H9 (cell line): Measurements from ENCODE around the gene EPHA4. TPM values are rescaled to one million over a fixed set of nuclear protein-coding genes. Genes with fewer than 3 reads are reported as not detected.

Experiments
- DNase-seq: peaks from one replicate; pipeline ENCODE4 v3.0.0-alpha.2; 2017
- H2AFZ ChIP-seq: one replicate; pipeline ENCODE4 v1.6.1; 2013; ENCODE audit warnings: mild to moderate bottlenecking, low read length, control low read depth, moderate library complexity
- H2AK5ac ChIP-seq: 2 replicates; pipeline ENCODE4 v1.6.1; 2013; ENCODE audit warnings: low read length, control low read depth, mixed read lengths; ENCODE audit not compliant: insufficient read length
- H2BK120ac ChIP-seq: one replicate; pipeline ENCODE4 v1.6.1; 2013; ENCODE audit warnings: low read depth, mild to moderate bottlenecking, low read length, control low read depth, inconsistent platforms; ENCODE audit not compliant: poor library complexity, severe bottlenecking
- H2BK12ac ChIP-seq: 2 replicates; pipeline ENCODE4 v1.6.1; 2013; ENCODE audit warnings: low read length, control low read depth, mixed read lengths, low read depth; ENCODE audit not compliant: insufficient read length
- H2BK15ac ChIP-seq: 2 replicates; pipeline ENCODE4 v1.6.1; 2013; ENCODE audit warnings: low read depth, low read length, control low read depth
- H2BK20ac ChIP-seq: one replicate; pipeline ENCODE4 v1.6.1; 2013; ENCODE audit warnings: low read depth, mild to moderate bottlenecking, low read length, control low read depth, inconsistent platforms; ENCODE audit not compliant: poor library complexity, severe bottlenecking
- H2BK5ac ChIP-seq: 2 replicates; pipeline ENCODE4 v1.6.1; 2013; ENCODE audit warnings: low read length, control low read depth, mixed read lengths; ENCODE audit not compliant: insufficient read length
- H3K14ac ChIP-seq: 2 replicates; pipeline ENCODE4 v1.6.1; 2013; ENCODE audit warnings: low read length, control low read depth; ENCODE audit not compliant: insufficient read depth
- H3K18ac ChIP-seq: 2 replicates; pipeline ENCODE4 v1.6.1; 2013; ENCODE audit warnings: low read depth, mild to moderate bottlenecking, mixed read lengths, low read length, control low read depth; ENCODE audit not compliant: insufficient read length
- H3K23ac ChIP-seq: 2 replicates; pipeline ENCODE4 v1.6.1; 2013; ENCODE audit warnings: low read length, control low read depth, mixed read lengths, low read depth; ENCODE audit not compliant: insufficient read length
- H3K23me2 ChIP-seq: 2 replicates; pipeline ENCODE4 v1.6.1; 2013; ENCODE audit warnings: low read depth, mild to moderate bottlenecking, mixed read lengths, low read length, control low read depth; ENCODE audit not compliant: insufficient read length, poor library complexity, severe bottlenecking
- H3K27ac ChIP-seq: 2 replicates; pipeline ENCODE4 v1.5.1; 2013; ENCODE audit warnings: low read length, control low read depth, mixed read lengths, low read depth; ENCODE audit not compliant: insufficient read length
- H3K27me3 ChIP-seq: 2 replicates; pipeline ENCODE4 v1.6.1; 2013; ENCODE audit warnings: low read length, control low read depth, inconsistent platforms; ENCODE audit not compliant: insufficient read depth
- H3K4ac ChIP-seq: 2 replicates; pipeline ENCODE4 v1.6.1; 2013; ENCODE audit warnings: low read depth, mild to moderate bottlenecking, control low read depth, inconsistent platforms, low read length, moderate library complexity
- H3K4me1 ChIP-seq: 2 replicates; pipeline ENCODE4 v1.6.1; 2013; ENCODE audit warnings: low read length, control low read depth, inconsistent platforms; ENCODE audit not compliant: insufficient read depth
- H3K4me2 ChIP-seq: 2 replicates; pipeline ENCODE4 v1.6.1; 2013; ENCODE audit warnings: low read length, control low read depth, mixed read lengths; ENCODE audit not compliant: insufficient read length, insufficient read depth
- H3K56ac ChIP-seq: 2 replicates; pipeline ENCODE4 v1.6.1; 2013; ENCODE audit warnings: low read depth, mild to moderate bottlenecking, mixed read lengths, low read length, control low read depth; ENCODE audit not compliant: insufficient read length
- H3K79me1 ChIP-seq: 2 replicates; pipeline ENCODE4 v1.6.1; 2013; ENCODE audit warnings: low read depth, mild to moderate bottlenecking, moderate library complexity, low read length, control low read depth, inconsistent platforms; ENCODE audit not compliant: insufficient read depth, poor library complexity, severe bottlenecking
- H3K79me2 ChIP-seq: 2 replicates; pipeline ENCODE4 v1.6.1; 2013; ENCODE audit warnings: low read length, control low read depth, inconsistent platforms; ENCODE audit not compliant: insufficient read depth
- H3K9ac ChIP-seq: 2 replicates; pipeline ENCODE4 v1.6.1; 2013; ENCODE audit warnings: low read length, control low read depth, mixed read lengths; ENCODE audit not compliant: insufficient read length; ENCODE audit errors: extremely low read depth
- H3K9me3 ChIP-seq: one replicate; pipeline ENCODE4 v1.6.1; 2013; ENCODE audit warnings: low read depth, low read length, inconsistent platforms; ENCODE audit not compliant: control insufficient read depth
- H3T11ph ChIP-seq: one replicate; pipeline ENCODE4 v1.6.1; 2013; ENCODE audit warnings: mild to moderate bottlenecking, low read length, control low read depth, inconsistent platforms
- H4K20me1 ChIP-seq: one replicate; pipeline ENCODE4 v1.6.1; 2013; ENCODE audit not compliant: control insufficient read depth, insufficient read length, insufficient read depth
- H4K5ac ChIP-seq: 2 replicates; pipeline ENCODE4 v1.6.1; 2013; ENCODE audit warnings: low read depth, mild to moderate bottlenecking, mixed read lengths, low read length, control low read depth; ENCODE audit not compliant: insufficient read length
- H4K8ac ChIP-seq: replicated peaks from 2 replicates; pipeline ENCODE4 v1.6.1; 2013; ENCODE audit warnings: low read length, control low read depth, mixed read lengths, low read depth; ENCODE audit not compliant: insufficient read length
- H4K91ac ChIP-seq: 2 replicates; pipeline ENCODE4 v1.6.1; 2013; ENCODE audit warnings: low read depth, mild to moderate bottlenecking, moderate library complexity, mixed read lengths, low read length, control low read depth; ENCODE audit not compliant: insufficient read length
- H3K27ac Mint-ChIP-seq, 3 experiments: 2 replicates in 2 of 3; 3 replicates in 1 of 3; pipeline ENCODE4 v1.8.0; 2020 to 2021; ENCODE audit warnings: mixed read lengths in 3 of 3, mild to moderate bottlenecking in 1 of 3, moderate library complexity in 1 of 3
- H3K27me3 Mint-ChIP-seq: 2 replicates; pipeline ENCODE4 v1.8.0; 2021; ENCODE audit warnings: low read depth, mild to moderate bottlenecking, moderate library complexity, mixed read lengths
- H3K36me3 Mint-ChIP-seq, 3 experiments: 2 replicates in 2 of 3; 3 replicates in 1 of 3; pipeline ENCODE4 v1.8.0; 2020 to 2021; ENCODE audit warnings: low read depth in 3 of 3, mixed read lengths in 3 of 3; ENCODE audit not compliant: insufficient read depth in 1 of 3
- H3K4me1 Mint-ChIP-seq, 2 experiments: 2 replicates each; pipeline ENCODE4 v1.8.0; 2020; ENCODE audit warnings: mixed read lengths in 2 of 2
- H3K4me3 Mint-ChIP-seq, 2 experiments: 2 replicates in 1 of 2; 3 replicates in 1 of 2; pipeline ENCODE4 v1.8.0; 2020 to 2021; ENCODE audit warnings: mild to moderate bottlenecking in 2 of 2, mixed read lengths in 2 of 2, moderate library complexity in 1 of 2
- H3K9me3 Mint-ChIP-seq, 2 experiments: 2 replicates in 1 of 2; 3 replicates in 1 of 2; pipeline ENCODE4 v1.8.0; 2020; ENCODE audit warnings: mild to moderate bottlenecking in 2 of 2, mixed read lengths in 2 of 2, moderate library complexity in 1 of 2
- WGBS: extraction: QIAGEN DNeasy Blood & Tissue Kit; methylation state at CpG from one replicate; pipeline ENCODE4 v1.1.7; 2013; ENCODE audit warnings: missing lambda C conversion rate, low lambda C conversion rate, mixed read lengths; ENCODE audit not compliant: insufficient read length; ENCODE audit errors: extremely low coverage; 5-methylcytosine and 5-hydroxymethylcytosine counted together
- total RNA-seq: library from RNA; stranded (reverse); gene quantifications from 2 replicates; pipeline ENCODE4 v1.2.1, GENCODE V29; 2021
- TF ChIP-seq, protein P1 (sequence below): fragments of 200-600 bp; sonication (generic); conservative IDR thresholded peaks from 3 replicates; pipeline ENCODE4 v1.8.0; 2021; ENCODE audit warnings: antibody characterized with exemption, mild to moderate bottlenecking

The EPHA4 gene
- total RNA-seq, 1 experiment from 2014 or later = 25.1 TPM

- no peaks in the 10 kb centered on the region for H3K79me1 ChIP-seq
- no peaks in the 10 kb centered on the region for H3K4me1 ChIP-seq
- H3K27me3 Mint-ChIP-seq = no peaks in the 10 kb centered on the region
- H3K27ac Mint-ChIP-seq = no peak overlapping the region
- H3K9me3 ChIP-seq = no peaks in the 10 kb centered on the region
- H3K4me1 Mint-ChIP-seq = peaks cover 16 to 18% of the 10 kb centered on the region in 2 experiments
- no peak overlapping the region; a peak in 1 of 5 replicates for H3K4me3 Mint-ChIP-seq
- H4K20me1 ChIP-seq = no peaks in the 10 kb centered on the region
- no peak overlapping the region for H3K56ac ChIP-seq
- no peaks in the 10 kb centered on the region for H3K36me3 Mint-ChIP-seq
- no peak overlapping the region for H4K91ac ChIP-seq
- no peaks in the 10 kb centered on the region for H3K79me2 ChIP-seq
- no peak for DNase-seq
- H3K9ac ChIP-seq = no peak overlapping the region
- TF ChIP-seq, protein P1, sequence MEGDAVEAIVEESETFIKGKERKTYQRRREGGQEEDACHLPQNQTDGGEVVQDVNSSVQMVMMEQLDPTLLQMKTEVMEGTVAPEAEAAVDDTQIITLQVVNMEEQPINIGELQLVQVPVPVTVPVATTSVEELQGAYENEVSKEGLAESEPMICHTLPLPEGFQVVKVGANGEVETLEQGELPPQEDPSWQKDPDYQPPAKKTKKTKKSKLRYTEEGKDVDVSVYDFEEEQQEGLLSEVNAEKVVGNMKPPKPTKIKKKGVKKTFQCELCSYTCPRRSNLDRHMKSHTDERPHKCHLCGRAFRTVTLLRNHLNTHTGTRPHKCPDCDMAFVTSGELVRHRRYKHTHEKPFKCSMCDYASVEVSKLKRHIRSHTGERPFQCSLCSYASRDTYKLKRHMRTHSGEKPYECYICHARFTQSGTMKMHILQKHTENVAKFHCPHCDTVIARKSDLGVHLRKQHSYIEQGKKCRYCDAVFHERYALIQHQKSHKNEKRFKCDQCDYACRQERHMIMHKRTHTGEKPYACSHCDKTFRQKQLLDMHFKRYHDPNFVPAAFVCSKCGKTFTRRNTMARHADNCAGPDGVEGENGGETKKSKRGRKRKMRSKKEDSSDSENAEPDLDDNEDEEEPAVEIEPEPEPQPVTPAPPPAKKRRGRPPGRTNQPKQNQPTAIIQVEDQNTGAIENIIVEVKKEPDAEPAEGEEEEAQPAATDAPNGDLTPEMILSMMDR = no peak
- no peak overlapping the region for H3K18ac ChIP-seq
- no peak overlapping the region for H3T11ph ChIP-seq
- no CpG with 5 or more reads among the region's 10 CpGs for WGBS
- no peak overlapping the region for H3K27ac ChIP-seq
- H2BK12ac ChIP-seq = no peak overlapping the region
- H2BK5ac ChIP-seq = no peak overlapping the region
- H3K4ac ChIP-seq = no peak overlapping the region
- no peak overlapping the region for H2BK20ac ChIP-seq
- H3K23ac ChIP-seq = no peak overlapping the region
- no peak overlapping the region for H3K14ac ChIP-seq
- H2AFZ ChIP-seq = no peak overlapping the region
- no peaks in the 10 kb centered on the region for H3K9me3 Mint-ChIP-seq
- no peak overlapping the region for H2BK15ac ChIP-seq
- no peak overlapping the region for H3K4me2 ChIP-seq
- no peaks in the 10 kb centered on the region for H3K27me3 ChIP-seq
- no peak overlapping the region for H2AK5ac ChIP-seq
- no peak overlapping the region for H2BK120ac ChIP-seq
- no peak overlapping the region for H4K5ac ChIP-seq
- H4K8ac ChIP-seq = no peak overlapping the region
- H3K23me2 ChIP-seq = no peaks in the 10 kb centered on the region
Observed at GRCh38 chr2:221588306-221588985, 16.3 kb upstream of the EPHA4 start.
